ENCODE results near the gene CDNF.
"Not testable (repeated sequence)": the region's sequence is repeated elsewhere in the genome, so short reads cannot be mapped to it uniquely, and the experiment has no call there.

CDNF gene

DNA sequence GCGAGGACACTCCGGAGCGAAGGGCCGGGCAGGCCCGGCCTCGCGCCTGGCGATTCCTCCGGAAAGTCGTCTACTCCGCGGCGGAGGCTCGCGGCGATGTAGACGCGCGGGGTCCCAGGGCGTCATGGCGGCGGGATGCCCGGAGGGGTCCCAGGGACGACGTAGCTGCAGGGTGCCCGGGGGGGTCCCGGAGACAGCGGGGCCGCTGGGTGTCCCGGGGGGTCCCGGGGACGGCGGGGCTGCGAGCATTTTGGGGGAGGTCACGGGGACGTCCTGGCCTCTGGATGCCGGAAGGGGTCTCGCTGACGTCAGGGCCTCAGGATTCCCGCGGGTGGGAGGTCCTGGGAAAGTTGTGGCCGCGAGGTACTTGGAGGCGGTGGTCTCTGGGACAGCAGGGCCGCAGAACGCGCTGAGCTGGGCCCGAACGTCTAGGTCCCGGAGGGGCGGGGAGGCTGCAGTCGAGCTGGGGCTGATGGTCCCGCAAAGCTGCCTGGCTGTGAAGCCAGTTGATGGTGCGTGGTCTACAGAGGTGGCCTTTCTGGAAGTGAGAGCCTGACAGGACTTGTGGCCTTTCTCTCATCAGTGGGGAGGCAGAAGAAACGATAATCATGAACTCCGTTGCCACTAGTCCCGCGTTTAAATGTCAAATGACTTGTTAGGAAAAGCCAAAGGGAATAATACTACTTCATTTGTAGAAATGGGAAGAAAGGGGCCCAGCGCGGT is 906 bp upstream of the CDNF start:
- no peak for DNase-seq

DNA sequence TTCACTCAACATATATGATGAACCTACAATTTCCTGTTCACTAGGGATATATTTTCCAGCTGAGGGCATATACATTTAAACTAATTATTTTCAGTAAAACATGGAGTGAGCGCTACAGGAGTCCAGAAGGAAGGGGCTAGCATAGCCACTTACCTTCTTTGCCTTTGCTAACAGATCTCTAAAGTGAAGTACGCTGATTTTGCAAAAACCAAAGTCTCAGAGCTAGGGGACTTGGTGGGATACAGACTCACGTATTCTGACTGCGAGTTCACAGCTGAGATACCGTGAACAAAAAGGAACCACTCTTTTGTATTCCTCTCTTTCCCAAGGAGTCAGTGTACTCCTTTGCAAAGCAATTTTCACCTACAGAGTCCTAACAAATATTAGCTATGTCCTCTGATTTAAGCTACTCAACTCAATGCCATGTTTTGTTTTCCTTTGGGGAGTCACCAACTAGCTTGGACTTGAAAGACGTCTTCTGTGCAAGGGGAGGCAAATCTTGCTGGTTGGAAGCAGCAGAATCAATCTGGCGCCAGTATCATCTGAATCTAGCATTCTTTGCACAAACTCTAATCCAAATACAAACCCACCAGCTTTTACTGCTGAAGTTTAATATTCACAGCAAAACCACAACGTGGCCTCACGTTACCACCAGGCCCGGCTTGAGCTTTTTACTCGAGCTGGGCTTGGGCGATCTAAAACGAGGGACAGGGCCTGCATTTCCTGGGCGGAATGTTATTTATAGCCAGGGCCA is 657 bp downstream of the CDNF start:
- no peak for DNase-seq

DNA sequence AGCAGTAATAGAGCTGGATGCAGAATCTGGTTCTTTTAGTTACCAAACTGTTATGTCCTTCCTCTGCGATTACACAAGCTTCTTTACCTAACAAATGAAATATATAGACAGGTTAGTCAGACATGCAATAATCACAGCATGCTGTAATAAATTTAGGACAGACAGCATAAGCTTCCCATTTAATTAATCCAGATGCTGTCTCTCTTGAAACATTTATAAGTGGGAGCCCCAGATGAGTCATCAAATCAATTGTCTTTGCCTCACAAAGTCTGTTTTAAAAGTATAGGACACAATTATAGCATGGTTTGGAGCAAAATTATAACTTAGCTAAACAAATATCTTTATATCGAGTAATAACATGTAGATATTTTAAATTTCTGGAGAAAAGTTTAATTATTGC is 1.6 kb downstream of the CDNF start:
- no peak for DNase-seq

DNA sequence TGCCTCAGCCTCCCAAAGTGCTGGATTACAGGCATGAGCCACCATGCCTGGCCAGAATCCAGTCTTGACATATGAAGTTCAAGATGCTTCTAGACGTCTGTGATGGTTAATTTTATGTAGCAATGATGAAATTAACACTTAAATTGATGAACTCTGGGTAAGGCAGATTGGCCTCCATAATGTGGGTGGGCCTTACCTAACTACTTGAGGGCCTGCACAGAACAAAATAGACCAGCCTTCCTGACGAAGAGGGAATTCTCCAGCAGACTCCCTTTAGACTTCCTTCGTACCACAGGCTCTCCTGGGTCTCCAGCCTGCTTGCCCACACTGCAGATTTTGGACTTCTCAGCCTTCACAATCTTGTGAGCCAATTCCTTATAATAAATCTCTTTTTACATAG is 4.7 kb downstream of the CDNF start:
- no peak for DNase-seq

DNA sequence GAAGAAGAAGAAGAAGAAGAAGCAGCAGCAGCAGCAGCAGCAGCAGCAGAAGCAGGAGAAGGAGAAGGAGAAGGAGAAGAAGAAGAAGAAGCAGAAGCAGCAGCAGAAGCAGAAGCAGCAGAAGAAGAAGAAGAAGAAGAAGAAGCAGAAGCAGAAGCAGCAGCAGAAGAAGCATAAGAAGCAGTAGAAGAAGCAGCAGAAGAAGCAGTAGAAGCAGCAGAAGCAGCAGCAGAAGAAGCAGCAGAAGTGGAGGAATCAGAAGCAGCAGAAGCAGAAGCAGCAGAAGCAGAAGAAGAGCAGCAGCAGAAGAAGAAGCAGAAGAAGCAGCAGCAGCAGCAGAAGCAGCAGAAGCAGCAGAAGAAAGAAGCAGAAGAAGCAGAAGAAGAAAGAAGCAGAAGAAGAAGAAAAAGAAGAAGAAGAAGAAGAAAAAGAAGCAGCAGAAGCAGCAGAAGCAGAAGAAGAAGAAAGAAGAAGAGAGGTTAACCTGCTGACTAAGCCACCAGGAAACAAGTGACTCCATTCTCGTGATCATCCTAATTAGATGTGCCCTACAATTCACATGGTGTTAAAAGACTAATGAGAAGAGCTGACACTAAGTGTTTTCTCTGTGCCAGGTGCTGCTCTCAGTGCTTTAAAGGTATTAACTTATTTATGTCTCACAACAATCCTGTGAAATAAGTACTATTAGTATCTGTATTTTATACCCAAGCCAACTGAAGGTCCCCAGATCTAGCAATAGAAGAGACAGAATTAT is 11.6 kb downstream of the CDNF start:
- no peak for DNase-seq

DNA sequence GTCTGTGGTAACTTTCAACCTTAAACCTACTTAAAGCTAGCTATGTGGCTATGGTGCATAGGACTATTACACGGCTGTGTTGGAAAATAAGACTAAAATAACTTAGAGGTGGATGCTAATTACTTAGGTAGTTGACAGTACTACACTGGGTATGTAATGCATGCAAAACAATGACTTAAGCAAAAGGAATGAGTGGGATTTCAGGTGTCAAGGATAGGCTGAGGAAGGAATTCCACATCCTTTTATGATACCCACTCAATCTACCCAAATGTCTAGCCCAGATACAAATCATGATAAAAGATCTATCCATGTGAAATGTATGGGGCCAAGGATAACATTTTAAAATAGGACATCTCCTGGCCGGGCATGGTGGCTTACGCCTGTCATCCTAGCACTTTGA is 13.9 kb downstream of the CDNF start:
- DNase-seq, result no peak

DNA sequence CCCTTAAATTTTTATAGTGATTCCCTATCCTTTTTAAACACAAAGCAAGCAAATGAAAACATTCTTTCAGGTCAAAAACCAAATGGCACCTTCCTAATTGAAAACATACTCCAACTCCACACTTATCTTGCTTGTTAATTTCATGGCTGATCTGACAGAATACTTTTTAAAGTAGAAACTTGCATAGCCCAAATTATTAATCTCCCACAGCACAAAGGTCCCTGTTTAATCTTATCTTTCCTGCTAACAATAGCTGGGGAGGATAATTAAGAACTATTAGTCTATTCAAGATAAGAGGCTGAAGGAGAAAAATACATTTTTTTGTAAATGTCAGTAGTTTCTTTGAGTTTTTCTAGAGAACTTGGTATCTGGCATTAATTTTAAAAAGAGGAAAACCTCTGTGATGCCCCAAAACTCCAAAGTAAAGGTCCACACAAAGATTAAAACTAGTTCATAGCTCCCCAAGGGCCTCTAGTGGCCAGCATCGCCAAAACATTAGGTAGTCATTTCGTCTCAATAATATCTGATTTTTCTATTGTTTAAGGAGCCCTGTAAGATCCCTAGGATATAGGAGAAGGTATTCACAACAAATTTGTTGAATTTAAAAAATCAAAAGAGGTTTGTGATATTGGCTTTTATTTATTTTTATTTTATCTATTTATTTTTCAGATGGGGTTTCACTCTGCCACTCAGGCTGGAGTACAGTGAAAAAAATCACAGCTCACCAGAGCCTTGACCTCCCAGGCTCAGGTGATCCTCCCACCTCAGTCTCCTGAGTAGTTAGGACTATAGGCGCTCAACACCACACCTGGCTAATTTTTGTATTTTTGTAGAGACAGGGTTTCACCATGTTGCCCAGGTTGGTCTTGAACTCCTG is 14.7 kb downstream of the CDNF start:
- no peak for DNase-seq

DNA sequence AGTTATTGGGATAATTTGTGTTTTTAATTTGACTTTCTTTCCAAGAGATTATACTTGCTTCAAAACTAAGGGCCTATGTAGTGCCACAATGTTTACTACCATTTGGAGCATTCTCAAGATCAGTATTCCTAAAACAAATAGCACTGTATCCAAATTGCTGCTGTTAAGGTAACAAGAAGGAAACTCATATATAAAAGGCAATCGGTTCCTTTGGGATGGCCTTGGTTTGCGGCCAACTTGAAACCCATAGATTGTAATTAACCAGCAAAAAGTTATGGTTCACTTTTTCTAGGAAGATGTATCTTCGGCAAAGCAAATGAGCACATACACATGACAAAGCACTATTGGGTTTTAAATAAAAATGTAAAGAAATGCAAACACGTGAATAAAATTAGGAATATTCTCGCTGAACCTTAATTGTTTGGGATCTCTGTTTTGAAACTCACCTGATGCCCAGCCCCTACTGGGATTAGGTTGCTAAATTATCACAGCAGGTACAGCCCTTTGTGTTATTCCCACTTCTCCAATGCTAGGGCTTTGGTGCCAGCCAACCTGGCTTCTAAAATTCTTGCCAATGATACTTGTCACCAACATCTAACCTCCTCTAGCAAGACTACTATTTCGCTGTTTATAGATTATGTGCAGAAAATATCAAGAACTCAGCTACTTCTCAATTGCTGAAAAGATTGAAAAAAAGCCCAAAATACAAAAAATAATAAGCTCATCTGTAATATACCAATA is 16.0 kb downstream of the CDNF start:
- DNase-seq, result no peak

DNA sequence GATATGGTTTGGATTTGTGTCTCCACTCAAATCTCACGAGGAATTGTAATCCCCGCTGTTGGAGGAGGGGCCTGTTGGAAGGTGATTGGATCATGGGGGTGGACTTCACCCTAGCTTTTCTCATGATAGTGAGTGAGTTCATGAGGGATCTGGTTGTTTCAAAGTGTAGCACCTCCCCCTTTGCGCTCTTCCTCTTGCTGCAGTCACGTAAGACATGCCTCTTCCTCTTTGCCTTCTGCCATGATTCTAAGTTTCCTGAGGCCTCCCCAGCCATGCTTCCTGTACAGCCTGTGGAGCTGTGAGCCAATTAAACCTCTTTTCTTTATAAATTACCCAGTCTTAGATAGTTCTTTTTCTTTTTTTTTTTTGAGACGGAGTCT is 17.1 kb downstream of the CDNF start:
- DNase-seq, result no peak

DNA sequence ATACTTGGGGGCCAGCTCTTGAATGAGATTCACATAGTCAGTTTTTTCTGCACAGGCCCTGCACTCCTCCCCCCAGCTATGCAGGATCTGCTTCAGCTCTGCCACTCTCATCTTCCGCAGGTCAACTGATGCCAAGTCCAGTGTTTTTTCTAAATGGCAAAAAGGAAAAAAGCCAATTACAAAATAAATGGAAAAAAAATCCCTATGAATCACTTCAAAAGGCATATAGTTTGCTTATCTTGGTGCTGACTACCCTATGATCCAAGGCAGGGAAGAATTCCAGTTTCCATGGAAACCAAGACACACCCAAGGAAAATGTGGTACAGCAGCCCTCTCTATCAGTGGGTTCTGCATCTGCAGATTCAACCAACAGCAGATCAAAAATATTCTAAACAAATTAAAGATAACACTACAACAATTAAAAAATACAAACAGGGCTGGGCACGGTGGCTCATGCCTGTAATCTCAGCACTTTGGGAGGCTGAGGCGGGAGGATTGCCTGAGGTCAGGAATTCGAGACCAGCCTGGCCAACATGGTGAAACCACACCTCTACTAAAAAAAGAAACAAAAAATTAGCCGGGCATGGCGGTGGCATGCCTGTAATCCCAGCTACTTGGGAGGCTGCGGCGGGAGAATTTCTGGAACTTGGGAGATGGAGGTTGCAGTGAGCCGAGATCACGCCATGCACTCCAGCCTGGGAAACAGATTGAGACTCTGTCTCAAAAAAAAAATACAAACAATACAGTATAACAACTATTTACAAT is 17.6 kb downstream of the CDNF start:
- no peak for DNase-seq

DNA sequence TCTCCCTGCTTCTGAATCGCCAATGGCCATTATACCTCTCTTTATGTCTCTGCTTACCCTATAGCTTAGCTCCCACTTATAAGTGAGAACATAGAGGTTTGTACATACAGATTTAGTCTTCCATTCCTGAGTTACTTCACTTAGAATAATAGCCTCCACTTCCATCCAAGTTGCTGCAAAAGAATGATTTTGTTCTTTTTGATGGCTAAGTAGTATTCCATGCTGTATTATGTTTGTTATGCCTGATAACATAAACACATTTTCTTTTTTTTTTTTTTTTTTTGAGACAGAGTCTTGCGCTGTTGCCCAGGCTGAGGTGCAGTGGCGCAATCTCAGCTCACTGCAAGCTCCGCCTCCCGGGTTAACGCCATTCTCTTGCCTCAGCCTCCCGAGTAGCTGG is 21.1 kb downstream of the CDNF start:
- DNase-seq, result not testable (repeated sequence)

DNA sequence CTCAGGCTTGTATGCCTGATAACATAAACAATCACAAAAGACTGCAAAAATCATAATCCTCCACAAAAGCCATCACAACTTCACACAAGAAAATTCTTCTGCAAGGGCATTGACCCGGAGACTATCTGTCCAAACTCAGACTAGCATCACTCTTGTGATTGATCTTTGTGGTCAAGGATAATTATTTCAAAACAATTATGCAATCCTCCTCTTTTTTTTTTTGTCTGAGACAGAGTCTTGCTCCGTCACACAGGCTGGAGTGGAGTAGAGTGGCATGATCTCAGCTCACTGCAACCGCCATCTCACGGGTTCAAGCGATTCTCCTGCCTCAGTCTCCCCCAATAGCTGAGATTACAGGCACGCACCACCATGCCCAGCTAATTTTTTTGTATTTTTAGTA is 22.2 kb downstream of the CDNF start:
- no peak for DNase-seq

DNA sequence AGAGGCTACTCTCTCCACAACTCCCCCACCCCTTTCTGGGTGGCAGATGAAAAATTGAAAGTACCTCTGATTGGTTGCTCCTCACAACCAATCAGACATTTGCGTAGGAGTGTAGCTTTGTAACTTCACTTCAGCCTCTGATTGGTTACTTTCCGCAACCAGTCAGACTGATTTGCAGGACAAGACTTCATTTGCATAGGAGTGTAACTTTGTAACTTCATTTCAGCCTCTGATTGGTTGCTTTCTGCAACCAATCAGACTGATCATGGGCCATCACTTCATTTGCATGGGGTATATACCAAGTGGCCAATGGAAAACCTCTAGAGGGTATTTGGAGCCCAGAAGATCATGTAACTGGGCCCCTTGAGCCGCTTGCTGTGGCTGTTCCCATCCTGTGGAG is 25.6 kb downstream of the CDNF start:
- no peak for DNase-seq

DNA sequence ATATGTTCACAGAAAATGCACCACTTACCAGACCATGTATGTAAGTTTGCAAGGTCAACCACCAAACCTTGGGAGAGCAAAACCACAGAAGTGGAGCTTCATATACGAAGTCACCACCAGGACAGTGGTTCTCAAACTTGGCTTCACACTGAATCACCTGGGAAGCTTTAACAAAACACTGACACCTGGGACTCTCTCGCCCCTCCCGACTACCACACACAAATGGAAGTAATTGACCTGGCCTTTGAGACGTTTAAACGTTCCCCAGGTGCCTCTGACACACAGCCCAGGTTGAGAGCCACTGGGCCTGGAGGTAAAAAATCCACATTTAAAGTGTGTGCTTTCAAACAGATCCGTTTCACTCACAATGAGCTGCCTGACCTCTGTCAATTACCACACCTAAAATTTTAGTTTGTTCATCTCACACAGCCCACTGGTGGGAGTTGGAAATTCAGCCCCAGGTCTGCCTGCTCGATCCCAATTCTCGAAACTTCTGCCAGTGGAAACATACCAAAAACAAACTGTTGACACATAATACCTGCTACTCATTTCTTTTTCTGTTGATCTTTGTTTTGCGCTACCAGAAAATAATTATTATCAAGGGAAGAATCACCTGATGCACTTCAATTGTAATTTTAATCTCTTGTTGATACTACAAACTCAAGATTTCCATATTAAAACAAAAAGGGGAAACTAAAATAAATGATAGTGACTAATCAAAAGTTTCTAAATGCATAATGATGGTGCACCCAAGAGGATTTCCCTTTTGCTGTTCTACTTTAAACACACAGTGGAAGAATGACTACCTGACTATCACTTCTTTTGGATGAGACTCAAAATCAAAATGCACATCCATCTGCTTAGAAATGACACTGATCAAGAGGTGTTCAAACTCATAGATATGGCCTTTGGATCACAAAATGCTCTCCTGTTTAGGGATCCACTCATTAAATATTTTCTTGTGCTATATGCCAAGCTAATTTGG is 26.6 kb downstream of the CDNF start:
- DNase-seq, result no peak

DNA sequence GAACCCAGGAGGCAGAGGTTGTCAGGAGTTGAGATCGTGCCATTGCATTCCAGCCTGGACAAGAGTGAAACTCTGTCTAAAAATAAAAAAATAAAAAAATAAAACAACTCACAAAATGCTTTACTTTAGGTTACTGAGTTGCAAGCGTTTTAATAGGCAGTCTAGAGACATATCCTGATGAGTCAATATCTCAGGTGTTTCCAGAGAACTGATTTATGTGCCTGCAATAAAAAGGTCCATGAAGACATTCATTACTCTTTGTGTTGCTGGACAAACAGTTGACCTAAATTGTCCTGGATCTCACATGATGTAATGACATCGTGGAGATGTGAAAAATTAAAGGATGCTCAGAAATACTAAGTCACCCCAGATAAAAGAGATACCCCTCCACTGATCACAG is 31.5 kb downstream of the CDNF start:
- no peak for DNase-seq

DNA sequence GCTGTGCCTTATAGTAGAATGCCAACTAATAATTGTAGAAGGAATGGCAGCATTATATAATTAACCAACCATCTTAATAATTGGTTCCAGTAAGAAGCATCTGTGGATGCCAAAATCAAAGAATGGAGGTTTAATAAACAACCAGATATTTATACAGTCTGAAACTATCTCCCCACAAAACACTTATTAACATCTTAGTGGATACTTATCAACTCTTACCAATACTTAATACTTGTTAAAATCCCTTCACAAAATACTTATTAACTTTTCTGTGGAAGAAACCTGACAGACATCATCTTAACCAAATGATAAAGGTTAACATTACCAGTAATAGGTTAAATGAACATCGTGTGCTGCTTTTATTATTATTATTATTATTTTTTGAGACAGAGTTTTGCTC is 34.0 kb downstream of the CDNF start:
- DNase-seq, result no peak

DNA sequence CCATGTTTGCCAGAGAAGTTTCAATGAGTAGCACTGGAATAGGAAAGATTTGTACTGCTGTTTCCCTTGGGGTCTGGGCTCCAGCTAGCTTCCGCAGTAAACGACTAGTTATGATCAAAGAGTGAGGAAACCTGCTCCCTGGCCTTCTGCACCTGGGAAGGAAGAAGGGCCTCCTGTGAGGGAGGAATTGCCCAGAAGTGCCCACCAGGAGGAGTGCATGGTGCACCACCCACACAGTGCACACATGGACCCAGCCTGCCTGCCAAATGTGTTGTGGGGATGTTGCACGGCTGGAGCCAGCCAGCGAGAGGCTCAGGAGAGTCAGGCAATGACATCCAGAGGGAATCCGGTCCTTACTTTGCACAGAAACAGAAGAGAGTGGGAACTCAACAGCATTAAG is 36.1 kb downstream of the CDNF start:
- DNase-seq, result no peak

DNA sequence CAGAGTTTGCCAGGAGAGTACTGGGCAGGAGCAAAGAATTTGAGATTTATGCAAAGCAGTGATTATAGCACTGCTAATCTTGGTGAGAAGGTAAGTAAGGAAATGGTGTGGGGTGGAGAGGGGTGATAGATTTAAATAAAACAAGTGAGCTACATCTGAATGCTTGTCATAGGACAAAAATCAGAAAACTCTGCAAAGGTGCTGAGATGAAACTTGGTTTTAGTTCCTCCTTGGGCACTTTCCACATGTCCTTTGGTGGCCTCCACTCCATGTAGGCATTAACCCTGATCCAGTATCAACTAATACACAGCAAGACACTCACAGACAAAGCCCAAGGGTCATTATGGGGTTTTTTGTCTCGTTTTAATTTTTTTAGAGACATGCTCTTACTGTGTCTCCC is 37.4 kb downstream of the CDNF start:
- DNase-seq, result no peak

DNA sequence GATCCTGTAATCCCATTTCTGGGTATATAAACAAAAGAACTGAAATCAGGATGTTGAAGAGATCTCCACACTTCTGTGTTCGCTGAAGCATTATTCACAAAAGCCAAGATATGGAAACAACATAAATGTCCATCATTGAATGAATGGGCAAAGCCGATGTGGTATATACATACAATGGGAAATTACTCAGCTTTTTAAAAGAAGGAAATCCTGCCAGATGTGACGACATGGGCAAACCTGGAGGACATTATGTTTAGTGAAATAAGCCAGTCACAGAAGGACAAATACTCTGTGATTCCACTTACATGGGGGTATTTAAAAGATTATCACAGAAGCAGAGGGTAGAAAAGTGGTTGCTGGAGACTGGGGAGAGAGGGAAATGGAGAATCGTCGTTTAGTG is 39.2 kb downstream of the CDNF start:
- DNase-seq, result no peak

DNA sequence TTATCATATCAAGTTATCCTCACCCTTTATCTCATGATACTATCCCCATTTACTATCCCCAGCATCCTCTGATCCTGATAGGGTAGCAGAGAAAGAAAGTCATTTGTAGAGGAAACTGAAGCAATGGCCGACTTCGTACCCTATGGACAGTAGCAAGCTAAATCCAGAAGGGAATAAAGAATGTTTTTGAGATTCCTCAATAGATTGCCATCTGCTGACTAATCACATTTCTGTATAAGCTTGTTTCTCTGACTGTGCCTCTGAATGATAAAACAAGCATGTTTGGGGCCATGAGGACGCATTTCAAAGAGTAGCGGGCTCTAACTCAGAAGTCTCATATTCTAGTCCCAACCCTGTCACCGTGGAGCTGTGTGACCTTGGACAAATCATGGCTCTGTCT is 49.9 kb downstream of the CDNF start:
- DNase-seq, result no peak
